Activated CD4-positive, CD25-positive, alpha-beta regulatory T cell treated with anti-CD3 and anti-CD28 coated beads, Interleukin-2, amount 50 U/mL, for 72 hours (primary cell): Measurements from ENCODE around the gene PLK2.
A peak's percentile ranks its signal among the peaks of the same experiment; 100 is the strongest.

Experiments
- DNase-seq: peaks from one replicate; pipeline ENCODE4 v3.0.0; 2021

Gene PLK2

GRCh38 chr5:58477760-58478376 lies 18.0 kb upstream of the PLK2 start:
- DNase-seq: no peak

- no peak for DNase-seq
Observed at GRCh38 chr5:58475404-58475803, 15.5 kb upstream of the PLK2 start.

- no peak for DNase-seq
Observed at GRCh38 chr5:58469896-58470295, 10.0 kb upstream of the PLK2 start.

- DNase-seq: no peak
Observed at GRCh38 chr5:58466939-58467338, 7.1 kb upstream of the PLK2 start.

GRCh38 chr5:58462623-58463230 lies 2.8 kb upstream of the PLK2 start:
- DNase-seq: no peak

GRCh38 chr5:58462154-58462553 lies 2.3 kb upstream of the PLK2 start:
- DNase-seq: no peak

GRCh38 chr5:58460732-58461286 lies 923 bp upstream of the PLK2 start:
- peak; percentile 89 for DNase-seq

GRCh38 chr5:58459146-58460001 lies 512 bp downstream of the PLK2 start:
- DNase-seq: no peak

- no peak for DNase-seq
Observed at GRCh38 chr5:58458743-58459145, 1.1 kb downstream of the PLK2 start.

GRCh38 chr5:58458141-58458742 lies 1.6 kb downstream of the PLK2 start:
- no peak for DNase-seq

- no peak for DNase-seq
Observed at GRCh38 chr5:58457050-58457449, 2.8 kb downstream of the PLK2 start.

GRCh38 chr5:58456486-58456885 lies 3.4 kb downstream of the PLK2 start:
- DNase-seq: no peak

GRCh38 chr5:58456026-58456425 lies 3.9 kb downstream of the PLK2 start:
- no peak for DNase-seq

- DNase-seq: no peak
Observed at GRCh38 chr5:58455480-58455879, 4.4 kb downstream of the PLK2 start.

GRCh38 chr5:58455066-58455465 lies 4.8 kb downstream of the PLK2 start:
- DNase-seq: no peak

- DNase-seq: no peak
Observed at GRCh38 chr5:58454025-58454424, 5.9 kb downstream of the PLK2 start.

GRCh38 chr5:58453306-58453705 lies 6.6 kb downstream of the PLK2 start:
- no peak for DNase-seq

GRCh38 chr5:58452566-58453258 lies 7.2 kb downstream of the PLK2 start:
- DNase-seq: no peak

GRCh38 chr5:58451732-58452565 lies 7.9 kb downstream of the PLK2 start:
- no peak for DNase-seq

- no peak for DNase-seq
Observed at GRCh38 chr5:58450811-58451629, 8.9 kb downstream of the PLK2 start.

GRCh38 chr5:58450018-58450417 lies 9.9 kb downstream of the PLK2 start:
- DNase-seq: no peak
